Smooth muscle cell (in vitro differentiated cells): ENCODE measurements around the gene SLC25A45. TPM values are rescaled to one million over a fixed set of nuclear protein-coding genes. Genes with fewer than 3 reads are reported as not detected.

Source experiments
- DNase-seq: peaks from one replicate; lab custom pipeline; 2025; ENCODE audit not compliant: unreplicated experiment; lab: John Stamatoyannopoulos, UW
- H2AFZ ChIP-seq: fragments of 200-600 bp; sonication (generic); 2 replicates; pipeline ENCODE4 v1.6.0; 2016; ENCODE audit warnings: antibody characterized with exemption, low read depth, mild to moderate bottlenecking
- H3F3A ChIP-seq: fragments of 200-600 bp; sonication (generic); 2 replicates; pipeline ENCODE4 v1.6.0; 2017; ENCODE audit warnings: antibody characterized with exemption, low read depth
- H3K27ac ChIP-seq: fragments of 200-600 bp; sonication (generic); 2 replicates; pipeline ENCODE4 v1.5.1; 2016; ENCODE audit warnings: low read depth, mild to moderate bottlenecking
- H3K27me3 ChIP-seq: fragments of 200-600 bp; sonication (generic); 2 replicates; pipeline ENCODE4 v1.6.1; 2016; ENCODE audit warnings: low read depth, mild to moderate bottlenecking
- H3K36me3 ChIP-seq: fragments of 200-600 bp; sonication (generic); 2 replicates; pipeline ENCODE4 v1.5.1; 2016; ENCODE audit warnings: low read depth
- H3K4me1 ChIP-seq: fragments of 200-600 bp; sonication (generic); 2 replicates; pipeline ENCODE4 v1.5.1; 2016; ENCODE audit warnings: low read depth
- H3K4me2 ChIP-seq: fragments of 200-600 bp; sonication (generic); 2 replicates; pipeline ENCODE4 v1.6.0; 2016; ENCODE audit warnings: mild to moderate bottlenecking
- H3K4me3 ChIP-seq: fragments of 200-600 bp; sonication (generic); 2 replicates; pipeline ENCODE4 v1.5.1; 2016; ENCODE audit warnings: mild to moderate bottlenecking
- H3K79me2 ChIP-seq: fragments of 200-600 bp; sonication (generic); 2 replicates; pipeline ENCODE4 v1.6.0; 2016; ENCODE audit warnings: low read depth, mild to moderate bottlenecking
- H3K9ac ChIP-seq: fragments of 200-600 bp; sonication (generic); 2 replicates; pipeline ENCODE4 v1.6.0; 2016; ENCODE audit warnings: low read depth
- H3K9me3 ChIP-seq: fragments of 200-600 bp; sonication (generic); replicated peaks from 2 replicates; pipeline ENCODE4 v1.5.1; 2016; ENCODE audit warnings: low read depth
- H4K20me1 ChIP-seq: fragments of 200-600 bp; sonication (generic); 2 replicates; pipeline ENCODE4 v1.6.0; 2016; ENCODE audit warnings: low read depth
- CTCF ChIP-seq: fragments of 200-600 bp; sonication (generic); IDR thresholded peaks from 2 replicates; pipeline ENCODE4 v1.5.1; 2017; ENCODE audit warnings: borderline replicate concordance, mild to moderate bottlenecking, antibody characterized with exemption; ENCODE audit not compliant: insufficient read depth, poor library complexity, severe bottlenecking
- WGBS: methylation state at CpG from one replicate; pipeline ENCODE4 v1.1.7; 2016; ENCODE audit warnings: low lambda C conversion rate; 5-methylcytosine and 5-hydroxymethylcytosine counted together
- polyA plus RNA-seq: library from polyadenylated mRNA; unstranded; fragments of >200 nt; fragmentation: Nextera tagmentation; extraction: Ambion mirVana; gene quantifications from 2 replicates; pipeline ENCODE4 v1.2.1, GENCODE V29; 2016
- total RNA-seq: library from RNA; depleted of rRNA; stranded (reverse); fragments of >200 nt; gene quantifications from 2 replicates; pipeline ENCODE4 v1.2.3, GENCODE V29; 2014

The SLC25A45 gene
- total and polyA plus RNA-seq, 2 experiments from 2014 or later = 0.81 to 3.4 TPM

GRCh38 chr11:65362966-65363365, 19.5 kb downstream of the SLC25A45 start:
- TF ChIP-seq CTCF = no peak
- Histone ChIP-seq H3K36me3 (no peaks in the 10 kb centered on the region), H3K4me3 (no peak overlapping the region), H3K4me2 (no peak overlapping the region), H2AFZ (no peak overlapping the region), H3K27ac (no peak overlapping the region), H3K9ac (no peak overlapping the region), H3K4me1 (no peaks in the 10 kb centered on the region), H4K20me1 (no peaks in the 10 kb centered on the region), H3K79me2 (peaks cover 5% of the 10 kb centered on the region), H3K27me3 (peaks cover 2% of the 10 kb centered on the region), H3F3A (no peaks in the 10 kb centered on the region), H3K9me3 (no peaks in the 10 kb centered on the region)
- WGBS = 96% methylated on average over 6 of the region's 6 CpGs
- DNase-seq = no peak

GRCh38 chr11:65362320-65362931, 20.0 kb downstream of the SLC25A45 start:
- Histone ChIP-seq H3K9me3 (no peaks in the 10 kb centered on the region), H4K20me1 (no peaks in the 10 kb centered on the region), H3K9ac (no peak overlapping the region), H3K36me3 (no peaks in the 10 kb centered on the region), H3K79me2 (peaks cover 5% of the 10 kb centered on the region), H3F3A (no peaks in the 10 kb centered on the region), H3K27me3 (peaks cover 8% of the 10 kb centered on the region), H3K4me3 (no peak overlapping the region), H3K4me2 (no peak overlapping the region), H2AFZ (no peak overlapping the region), H3K4me1 (no peaks in the 10 kb centered on the region), H3K27ac (no peak overlapping the region)
- DNase-seq = no peak
- TF ChIP-seq CTCF = no peak
- 95% methylated on average over 10 of the region's 10 CpGs for whole genome bisulfite sequencing

- H3F3A ChIP-seq = peaks cover 13% of the 10 kb centered on the region
- peaks cover 34% of the 10 kb centered on the region for H3K27me3 ChIP-seq
- no peak overlapping the region for H3K4me2 ChIP-seq
- 80% methylated on average over 8 of the region's 8 CpGs for WGBS
- no peak overlapping the region for H3K4me3 ChIP-seq
- H3K9me3 ChIP-seq = no peaks in the 10 kb centered on the region
- no peaks in the 10 kb centered on the region for H3K36me3 ChIP-seq
- DNase-seq = no peak
- no peaks in the 10 kb centered on the region for H3K79me2 ChIP-seq
- H3K9ac ChIP-seq = no peak overlapping the region
- no peaks in the 10 kb centered on the region for H3K4me1 ChIP-seq
- H3K27ac ChIP-seq = no peak overlapping the region
- H2AFZ ChIP-seq = no peak overlapping the region
- no peak for TF ChIP-seq CTCF
- peaks cover 14% of the 10 kb centered on the region for H4K20me1 ChIP-seq
Measured at GRCh38 chr11:65357856-65358356, 24.5 kb downstream of the SLC25A45 start.
